ENCODE data around the gene SMIM15. TPM values are rescaled to one million over a fixed set of nuclear protein-coding genes. Genes with fewer than 3 reads are reported as not detected.
"Not testable (repeated sequence)": the region's sequence is repeated elsewhere in the genome, so short reads cannot be mapped to it uniquely, and the experiment has no call there.

Gene SMIM15
- total RNA-seq, result 15.9 TPM
- polyA plus RNA-seq, result 10 to 100 TPM; 42.1 to 73.1 (median 48.3) TPM

GRCh38 chr5:61162010-61162831, at the start of gene SMIM15:
TSS of gene SMIM15 (minus strand) at chr5:61162468. CDS start at chr5:61160171, 2,297 bp downstream.
- H3K36me3 ChIP-seq (ENCODE audit: control insufficient read depth, insufficient read depth, low read length), result peaks cover 33% of the 10 kb centered on the region
- peaks cover 21% of the 10 kb centered on the region for H3K4me1 ChIP-seq (ENCODE audit: control insufficient read depth, insufficient read depth, low read length, poor library complexity, severe bottlenecking)
- no peaks in the 10 kb centered on the region for H3K27me3 Mint-ChIP-seq
- peak within 1 kb of the TSS; percentile 95 to 98 (median 96) for H3K4me3 Mint-ChIP-seq
- H3K4me3 ChIP-seq (ENCODE audit: low read depth, low read length), result peak within 1 kb of the TSS; percentile 98
- peaks cover 30% of the 10 kb centered on the region for H3K36me3 Mint-ChIP-seq
- no peaks in the 10 kb centered on the region for H3K9me3 ChIP-seq (ENCODE audit: control insufficient read depth in 2 of 2, low read length in 2 of 2)
- peaks cover 26 to 54% (median 43%) of the 10 kb centered on the region in 4 donors for H3K4me1 Mint-ChIP-seq
- ATAC-seq (ENCODE audit: low read depth in 2 of 2) (peak; percentile 92 to 94), DNase-seq (peak; percentile 69 to 94 (median 75))
- H3K27ac Mint-ChIP-seq, result peak within 1 kb of the TSS; percentile 97 to 98 (median 97)
- H3K9me3 Mint-ChIP-seq, result peaks cover 0 to 8% (median 0%) of the 10 kb centered on the region in 7 donors
- peak within 1 kb of the TSS; percentile 78 for H3K27ac ChIP-seq (ENCODE audit: insufficient read depth, low read length, poor library complexity, severe bottlenecking)
- H3K27me3 ChIP-seq (ENCODE audit: control insufficient read depth, insufficient read depth, low read length), result no peaks in the 10 kb centered on the region

- no peak overlapping the region for H3K4me3 ChIP-seq (ENCODE audit: low read depth, low read length)
- Mint-ChIP-seq H3K4me3 (no peak overlapping the region), H3K36me3 (no peaks in the 10 kb centered on the region), H3K4me1 (no peaks in the 10 kb centered on the region), H3K27me3 (peaks cover 11% of the 10 kb centered on the region), H3K9me3 (peaks cover 0 to 18% (median 5%) of the 10 kb centered on the region in 7 donors), H3K27ac (no peak overlapping the region)
- no peaks in the 10 kb centered on the region for H3K36me3 ChIP-seq (ENCODE audit: control insufficient read depth, insufficient read depth, low read length)
- no peak for ATAC-seq (ENCODE audit: low read depth in 2 of 2)
- H3K27ac ChIP-seq (ENCODE audit: insufficient read depth, low read length, poor library complexity, severe bottlenecking), result no peak overlapping the region
- no peaks in the 10 kb centered on the region for H3K9me3 ChIP-seq (ENCODE audit: control insufficient read depth in 2 of 2, low read length in 2 of 2)
- H3K4me1 ChIP-seq (ENCODE audit: control insufficient read depth, insufficient read depth, low read length, poor library complexity, severe bottlenecking), result no peaks in the 10 kb centered on the region
- H3K27me3 ChIP-seq (ENCODE audit: control insufficient read depth, insufficient read depth, low read length), result no peaks in the 10 kb centered on the region
- DNase-seq, result no peak
Observed at GRCh38 chr5:61207884-61208283, 45.6 kb upstream of the SMIM15 start.

GRCh38 chr5:61205013-61205412, 42.7 kb upstream of the SMIM15 start:
- peaks cover 15% of the 10 kb centered on the region for H3K27me3 Mint-ChIP-seq
- H3K9me3 ChIP-seq (ENCODE audit: control insufficient read depth in 2 of 2, low read length in 2 of 2), result no peaks in the 10 kb centered on the region
- no peaks in the 10 kb centered on the region for H3K4me1 ChIP-seq (ENCODE audit: control insufficient read depth, insufficient read depth, low read length, poor library complexity, severe bottlenecking)
- H3K4me3 ChIP-seq (ENCODE audit: low read depth, low read length), result no peak overlapping the region
- H3K27ac Mint-ChIP-seq, result no peak overlapping the region
- H3K27me3 ChIP-seq (ENCODE audit: control insufficient read depth, insufficient read depth, low read length), result no peaks in the 10 kb centered on the region
- ATAC-seq (ENCODE audit: low read depth in 2 of 2) (no peak), DNase-seq (no peak)
- no peaks in the 10 kb centered on the region for H3K36me3 Mint-ChIP-seq
- no peak overlapping the region for H3K4me3 Mint-ChIP-seq
- H3K9me3 Mint-ChIP-seq, result peaks cover 0 to 18% (median 5%) of the 10 kb centered on the region in 7 donors
- no peaks in the 10 kb centered on the region for H3K36me3 ChIP-seq (ENCODE audit: control insufficient read depth, insufficient read depth, low read length)
- no peak overlapping the region for H3K27ac ChIP-seq (ENCODE audit: insufficient read depth, low read length, poor library complexity, severe bottlenecking)
- no peaks in the 10 kb centered on the region for H3K4me1 Mint-ChIP-seq

- no peak overlapping the region for H3K27ac Mint-ChIP-seq
- H3K4me3 Mint-ChIP-seq, result no peak overlapping the region
- H3K4me1 Mint-ChIP-seq, result no peaks in the 10 kb centered on the region
- Histone ChIP-seq H3K4me3 (ENCODE audit: low read depth, low read length) (no peak overlapping the region), H3K36me3 (ENCODE audit: control insufficient read depth, insufficient read depth, low read length) (no peaks in the 10 kb centered on the region), H3K4me1 (ENCODE audit: control insufficient read depth, insufficient read depth, low read length, poor library complexity, severe bottlenecking) (no peaks in the 10 kb centered on the region), H3K27me3 (ENCODE audit: control insufficient read depth, insufficient read depth, low read length) (no peaks in the 10 kb centered on the region), H3K9me3 (ENCODE audit: control insufficient read depth in 2 of 2, low read length in 2 of 2) (peaks cover 0 to 3% of the 10 kb centered on the region in 2 experiments), H3K27ac (ENCODE audit: insufficient read depth, low read length, poor library complexity, severe bottlenecking) (no peak overlapping the region)
- H3K36me3 Mint-ChIP-seq, result peaks cover 3% of the 10 kb centered on the region
- ATAC-seq (ENCODE audit: low read depth in 2 of 2), result no peak
- H3K27me3 Mint-ChIP-seq, result peaks cover 22% of the 10 kb centered on the region
- H3K9me3 Mint-ChIP-seq, result peaks cover 3 to 24% (median 7%) of the 10 kb centered on the region in 7 donors
- DNase-seq, result no peak
Observed at GRCh38 chr5:61202213-61202612, 39.9 kb upstream of the SMIM15 start.

- Mint-ChIP-seq H3K9me3 (peaks cover 3 to 20% (median 7%) of the 10 kb centered on the region in 7 donors), H3K27ac (no peak overlapping the region), H3K4me3 (no peak overlapping the region), H3K27me3 (peaks cover 29% of the 10 kb centered on the region), H3K4me1 (no peaks in the 10 kb centered on the region), H3K36me3 (peaks cover 3% of the 10 kb centered on the region)
- H3K4me3 ChIP-seq (ENCODE audit: low read depth, low read length), result no peak overlapping the region
- H3K9me3 ChIP-seq (ENCODE audit: control insufficient read depth in 2 of 2, low read length in 2 of 2), result peaks cover 0 to 3% of the 10 kb centered on the region in 2 experiments
- no peaks in the 10 kb centered on the region for H3K27me3 ChIP-seq (ENCODE audit: control insufficient read depth, insufficient read depth, low read length)
- ATAC-seq (ENCODE audit: low read depth in 2 of 2), result no peak
- H3K36me3 ChIP-seq (ENCODE audit: control insufficient read depth, insufficient read depth, low read length), result no peaks in the 10 kb centered on the region
- no peak for DNase-seq
- H3K4me1 ChIP-seq (ENCODE audit: control insufficient read depth, insufficient read depth, low read length, poor library complexity, severe bottlenecking), result no peaks in the 10 kb centered on the region
- no peak overlapping the region for H3K27ac ChIP-seq (ENCODE audit: insufficient read depth, low read length, poor library complexity, severe bottlenecking)
Observed at GRCh38 chr5:61200582-61201155, 38.4 kb upstream of the SMIM15 start.

GRCh38 chr5:61198606-61199005, 36.3 kb upstream of the SMIM15 start:
- Mint-ChIP-seq H3K9me3 (peaks cover 3 to 14% (median 6%) of the 10 kb centered on the region in 7 donors), H3K27ac (no peak overlapping the region), H3K27me3 (peaks cover 29% of the 10 kb centered on the region), H3K4me3 (no peak overlapping the region), H3K36me3 (peaks cover 3% of the 10 kb centered on the region), H3K4me1 (no peaks in the 10 kb centered on the region)
- Histone ChIP-seq H3K9me3 (ENCODE audit: control insufficient read depth in 2 of 2, low read length in 2 of 2) (peaks cover 0 to 3% of the 10 kb centered on the region in 2 experiments), H3K4me3 (ENCODE audit: low read depth, low read length) (no peak overlapping the region), H3K27me3 (ENCODE audit: control insufficient read depth, insufficient read depth, low read length) (no peaks in the 10 kb centered on the region), H3K36me3 (ENCODE audit: control insufficient read depth, insufficient read depth, low read length) (no peaks in the 10 kb centered on the region), H3K4me1 (ENCODE audit: control insufficient read depth, insufficient read depth, low read length, poor library complexity, severe bottlenecking) (no peaks in the 10 kb centered on the region), H3K27ac (ENCODE audit: insufficient read depth, low read length, poor library complexity, severe bottlenecking) (no peak overlapping the region)
- DNase-seq (no peak), ATAC-seq (ENCODE audit: low read depth in 2 of 2) (no peak)

- peaks cover 12% of the 10 kb centered on the region for H3K27me3 Mint-ChIP-seq
- not testable (repeated sequence) for ATAC-seq (ENCODE audit: low read depth in 2 of 2); DNase-seq; H3K36me3 ChIP-seq (ENCODE audit: control insufficient read depth, insufficient read depth, low read length); H3K4me1 ChIP-seq (ENCODE audit: control insufficient read depth, insufficient read depth, low read length, poor library complexity, severe bottlenecking); H3K4me3 ChIP-seq (ENCODE audit: low read depth, low read length); H3K4me1 Mint-ChIP-seq; H3K27ac Mint-ChIP-seq; H3K36me3 Mint-ChIP-seq; H3K27ac ChIP-seq (ENCODE audit: insufficient read depth, low read length, poor library complexity, severe bottlenecking); H3K4me3 Mint-ChIP-seq; H3K9me3 Mint-ChIP-seq; H3K9me3 ChIP-seq (ENCODE audit: control insufficient read depth in 2 of 2, low read length in 2 of 2); H3K27me3 ChIP-seq (ENCODE audit: control insufficient read depth, insufficient read depth, low read length)
Observed at GRCh38 chr5:61187826-61188225, 25.6 kb upstream of the SMIM15 start.
